Endothelial cell of umbilical vein (primary cell): ENCODE data around the gene TSPEAR.

Source experiments
- CTCF ChIP-seq, 2 donors: IDR thresholded peaks; 1 replicate in 1 of 2; 2 replicates in 1 of 2; pipeline ENCODE4 v1.5.1; 2011; ENCODE audit warnings: low read length in 2 of 2, mild to moderate bottlenecking in 2 of 2, moderate library complexity in 2 of 2, control low read depth in 1 of 2, inconsistent platforms in 1 of 2, low read depth in 1 of 2; ENCODE audit not compliant: insufficient read depth in 1 of 2; ENCODE audit errors: extremely low read depth in 1 of 2
- EZH2 ChIP-seq: IDR thresholded peaks from 2 replicates; pipeline ENCODE4 v1.6.1; 2012; ENCODE audit warnings: borderline replicate concordance, low read depth, mild to moderate bottlenecking, moderate library complexity, low read length, inconsistent platforms; ENCODE audit not compliant: severe bottlenecking
- FOS ChIP-seq: IDR thresholded peaks from 2 replicates; pipeline ENCODE4 v1.6.1; 2011; ENCODE audit warnings: mild to moderate bottlenecking, low read length, moderate library complexity, borderline replicate concordance; ENCODE audit not compliant: insufficient read depth
- JUN ChIP-seq: IDR thresholded peaks from 2 replicates; pipeline ENCODE4 v1.6.1; 2011; ENCODE audit warnings: borderline replicate concordance, low read depth; ENCODE audit not compliant: insufficient read length, insufficient read depth
- MAX ChIP-seq: IDR thresholded peaks from 2 replicates; pipeline ENCODE4 v1.6.1; 2011; ENCODE audit not compliant: insufficient read depth, insufficient read length
- MYC ChIP-seq: IDR thresholded peaks from one replicate; pipeline ENCODE4 v1.6.1; 2011; ENCODE audit warnings: mild to moderate bottlenecking, low read depth, low read length
- POLR2A ChIP-seq: IDR thresholded peaks from 2 replicates; pipeline ENCODE4 v1.6.1; 2012; ENCODE audit warnings: low read depth, mild to moderate bottlenecking, control low read depth, low read length

GRCh38 chr21:44760376-44760775, 49.0 kb upstream of the TSPEAR start:
- no peak for TF ChIP-seq CTCF (IDR thresholded peaks at IDR 0.05; ENCODE audit: extremely low read depth in 1 of 2, insufficient read depth in 1 of 2, low read depth in 1 of 2, low read length in 2 of 2)
- TF ChIP-seq POLR2A: no peak
- TF ChIP-seq EZH2: no peak
- TF ChIP-seq JUN: no peak
- no peak for TF ChIP-seq MAX
- no peak for TF ChIP-seq MYC
- no peak for TF ChIP-seq FOS
